Measurements from ENCODE around the gene SF3B4. TPM values are rescaled to one million over a fixed set of nuclear protein-coding genes. Genes with fewer than 3 reads are reported as not detected.

SF3B4 gene
- total and polyA plus RNA-seq, 2 of the 13 experiments (the other 11 are each of a cell fraction or from before 2014, with no cell fraction given): 13.8 to 14.8 TPM

- TF ChIP-seq KDM5B (CRISPR knock-in tag; IDR thresholded peaks at IDR 0.05; ENCODE audit: borderline replicate concordance) (0 out of 2 replicates have a peak, but pooled peaks have one; percentile 29), MAFK (conservative IDR thresholded peaks at IDR 0.05 in 1 of 2, IDR thresholded peaks at IDR 0.05 in 1 of 2; ENCODE audit: low read length in 2 of 2) (no peak), GABPB1 (CRISPR knock-in tag; IDR thresholded peaks at IDR 0.05) (peak; percentile 72), SNRNP70 (IDR thresholded peaks at IDR 0.05; ENCODE audit: low read depth, low read length) (no peak), ZNF570 (CRISPR knock-in tag; IDR thresholded peaks at IDR 0.05; ENCODE audit: borderline replicate concordance) (no peak), ZSCAN30 (CRISPR knock-in tag; IDR thresholded peaks at IDR 0.05) (no peak), EED (CRISPR knock-in tag; IDR thresholded peaks at IDR 0.05) (no peak), ZNF510 (CRISPR knock-in tag; IDR thresholded peaks at IDR 0.05; ENCODE audit: low read depth) (no peak), ZFY (CRISPR knock-in tag; IDR thresholded peaks at IDR 0.05) (peak; percentile 53; the same call in 1 of the 2 replicates), ZNF589 (CRISPR knock-in tag; conservative IDR thresholded peaks at IDR 0.05) (no peak; the same call in 1 of the 2 replicates), GPN1 (CRISPR knock-in tag; IDR thresholded peaks at IDR 0.05; ENCODE audit: borderline replicate concordance) (no peak), RNF2 (conservative IDR thresholded peaks at IDR 0.05; ENCODE audit: low read depth) (no peak), ZNF616 (CRISPR knock-in tag; IDR thresholded peaks at IDR 0.05; ENCODE audit: low read depth) (no peak), ASH2L (IDR thresholded peaks at IDR 0.05; ENCODE audit: insufficient read length, low read depth, low read length) (no peak), ZBED4 (CRISPR knock-in tag; IDR thresholded peaks at IDR 0.05; ENCODE audit: borderline replicate concordance) (no peak)
- TF ChIP-seq, protein P1, sequence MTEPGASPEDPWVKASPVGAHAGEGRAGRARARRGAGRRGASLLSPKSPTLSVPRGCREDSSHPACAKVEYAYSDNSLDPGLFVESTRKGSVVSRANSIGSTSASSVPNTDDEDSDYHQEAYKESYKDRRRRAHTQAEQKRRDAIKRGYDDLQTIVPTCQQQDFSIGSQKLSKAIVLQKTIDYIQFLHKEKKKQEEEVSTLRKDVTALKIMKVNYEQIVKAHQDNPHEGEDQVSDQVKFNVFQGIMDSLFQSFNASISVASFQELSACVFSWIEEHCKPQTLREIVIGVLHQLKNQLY (CRISPR knock-in tag; IDR thresholded peaks at IDR 0.05): no peak
- TF ChIP-seq, protein P2, sequence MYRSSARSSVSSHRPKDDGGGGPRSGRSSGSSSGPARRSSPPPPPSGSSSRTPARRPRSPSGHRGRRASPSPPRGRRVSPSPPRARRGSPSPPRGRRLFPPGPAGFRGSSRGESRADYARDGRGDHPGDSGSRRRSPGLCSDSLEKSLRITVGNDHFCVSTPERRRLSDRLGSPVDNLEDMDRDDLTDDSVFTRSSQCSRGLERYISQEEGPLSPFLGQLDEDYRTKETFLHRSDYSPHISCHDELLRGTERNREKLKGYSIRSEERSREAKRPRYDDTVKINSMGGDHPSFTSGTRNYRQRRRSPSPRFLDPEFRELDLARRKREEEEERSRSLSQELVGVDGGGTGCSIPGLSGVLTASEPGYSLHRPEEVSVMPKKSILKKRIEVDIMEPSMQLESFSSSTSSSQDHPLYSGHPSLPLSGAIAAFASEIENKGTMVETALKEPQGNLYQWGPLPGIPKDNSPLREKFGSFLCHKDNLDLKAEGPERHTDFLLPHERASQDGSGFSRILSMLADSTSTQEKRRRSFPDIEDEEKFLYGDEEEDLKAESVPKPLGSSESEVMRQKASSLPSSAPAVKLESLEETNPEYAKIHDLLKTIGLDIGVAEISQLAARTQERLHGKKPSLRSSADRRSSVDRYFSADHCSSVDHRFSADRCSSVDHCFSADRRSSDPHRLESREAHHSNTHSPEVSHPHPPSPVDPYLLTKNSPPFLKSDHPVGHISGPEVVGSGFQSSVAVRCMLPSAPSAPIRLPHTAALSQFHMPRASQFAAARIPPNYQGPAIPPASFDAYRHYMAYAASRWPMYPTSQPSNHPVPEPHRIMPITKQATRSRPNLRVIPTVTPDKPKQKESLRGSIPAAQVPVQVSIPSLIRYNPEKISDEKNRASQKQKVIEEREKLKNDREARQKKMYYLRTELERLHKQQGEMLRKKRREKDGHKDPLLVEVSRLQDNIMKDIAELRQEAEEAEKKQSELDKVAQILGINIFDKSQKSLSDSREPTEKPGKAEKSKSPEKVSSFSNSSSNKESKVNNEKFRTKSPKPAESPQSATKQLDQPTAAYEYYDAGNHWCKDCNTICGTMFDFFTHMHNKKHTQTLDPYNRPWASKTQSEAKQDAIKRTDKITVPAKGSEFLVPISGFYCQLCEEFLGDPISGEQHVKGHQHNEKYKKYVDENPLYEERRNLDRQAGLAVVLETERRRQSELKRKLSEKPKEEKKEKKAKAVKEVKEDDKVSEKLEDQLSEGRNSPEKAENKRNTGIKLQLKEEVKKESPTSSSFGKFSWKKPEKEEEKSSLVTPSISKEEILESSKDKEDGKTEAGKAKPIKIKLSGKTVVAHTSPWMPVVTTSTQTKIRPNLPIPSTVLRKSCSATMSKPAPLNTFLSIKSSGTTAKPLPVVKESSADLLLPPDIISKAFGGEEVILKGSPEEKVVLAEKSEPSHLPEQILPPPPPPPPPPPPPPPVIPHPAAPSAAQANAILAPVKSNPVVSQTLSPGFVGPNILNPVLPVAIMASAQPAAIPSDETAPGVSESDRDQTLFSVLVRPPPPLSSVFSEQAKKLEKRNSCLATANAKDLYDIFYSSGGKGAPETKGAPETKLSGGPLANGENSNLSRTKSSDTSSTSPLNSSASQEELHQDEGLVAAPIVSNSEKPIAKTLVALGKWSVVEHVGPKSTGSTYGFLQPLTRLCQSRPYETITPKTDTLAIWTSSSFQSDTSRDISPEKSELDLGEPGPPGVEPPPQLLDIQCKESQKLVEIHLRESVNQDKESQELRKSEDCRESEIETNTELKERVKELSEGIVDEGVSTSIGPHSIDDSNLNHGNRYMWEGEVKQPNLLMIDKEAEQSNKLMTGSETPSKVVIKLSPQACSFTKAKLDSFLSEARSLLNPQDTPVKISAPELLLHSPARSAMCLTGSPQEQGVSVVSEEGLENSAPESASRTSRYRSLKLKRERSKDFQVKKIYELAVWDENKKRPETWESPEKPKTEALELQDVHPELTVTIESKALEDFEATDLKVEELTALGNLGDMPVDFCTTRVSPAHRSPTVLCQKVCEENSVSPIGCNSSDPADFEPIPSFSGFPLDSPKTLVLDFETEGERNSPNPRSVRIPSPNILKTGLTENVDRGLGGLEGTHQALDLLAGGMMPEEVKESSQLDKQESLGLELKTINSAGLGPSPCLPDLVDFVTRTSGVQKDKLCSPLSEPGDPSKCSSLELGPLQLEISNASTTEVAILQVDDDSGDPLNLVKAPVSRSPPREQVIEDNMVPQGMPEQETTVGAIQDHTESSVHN (CRISPR knock-in tag; IDR thresholded peaks at IDR 0.05): no peak
Measured at GRCh38 chr1:149887456-149888246, 40.0 kb downstream of the SF3B4 start (continued).

Data from HepG2 (cell line).